ENCODE data around the gene CMKLR1. TPM values are rescaled to one million over a fixed set of nuclear protein-coding genes. Genes with fewer than 3 reads are reported as not detected.
A peak's percentile ranks its signal among the peaks of the same experiment; 100 is the strongest.

CMKLR1 gene
- polyA plus RNA-seq, 3 donors: 7.5 to 11.6 (median 7.9) TPM

GRCh38 chr12:108315486-108316105, 23.5 kb downstream of the CMKLR1 start:
- intact Hi-C loops (cut with micrococcal nuclease): loop anchor here in 1 of 2 donors (10.0 kb wide), 1 partner anchor 309 kb away; no protein-coding TSS in a partner anchor
- H3K4me1 ChIP-seq (ENCODE audit: control insufficient read depth in 1 of 2, insufficient read depth in 2 of 2, low read length in 2 of 2): peaks cover 93 to 100% of the 10 kb centered on the region in 2 donors
- peak overlapping the region; percentile 48 for H3K4me2 ChIP-seq (replicated peaks; ENCODE audit: extremely low read depth, low read length, poor library complexity, severe bottlenecking)

More at GRCh38 chr12:108315486-108316105, 23.5 kb downstream of the CMKLR1 start:
- Mint-ChIP-seq H3K27me3 (ENCODE audit: low read depth in 3 of 3) (peaks cover 0 to 3% (median 1%) of the 10 kb centered on the region in 3 donors), H3K9me3 (peaks cover 0 to 3% (median 0%) of the 10 kb centered on the region in 7 donors), H3K36me3 (peaks cover 3 to 5% of the 10 kb centered on the region in 2 donors), H3K4me3 (peak overlapping the region in 1 of 2 donors; percentile 34), H3K4me1 (peaks cover 93% of the 10 kb centered on the region), H3K27ac (peak overlapping the region; percentile 95 to 99 (median 97))
- no peaks in the 10 kb centered on the region for H3K79me2 ChIP-seq (ENCODE audit: insufficient read depth, low read length)
- WGBS (ENCODE audit: insufficient coverage): 47% methylated on average over 3 of the region's 4 CpGs
- no peaks in the 10 kb centered on the region for H3K27me3 ChIP-seq (ENCODE audit: control insufficient read depth in 2 of 2, insufficient read depth in 2 of 2, low read length in 2 of 2)
- H3K9me3 ChIP-seq (replicated peaks in 1 of 2; ENCODE audit: control insufficient read depth in 1 of 2, insufficient read depth in 1 of 2, low read length in 2 of 2): no peaks in the 10 kb centered on the region
- peak overlapping the region; percentile 86 to 96 for H3K27ac ChIP-seq (ENCODE audit: low read depth in 1 of 2, low read length in 2 of 2)
- peak in 2 of 3 donors; percentile 60 to 75 for DNase-seq
- peak overlapping the region in 1 of 3 experiments; percentile 63 for H3K4me3 ChIP-seq (replicated peaks in 1 of 3; ENCODE audit: low read depth in 2 of 3, low read length in 3 of 3)
- H3K9ac ChIP-seq (ENCODE audit: insufficient read depth, low read length, poor library complexity, severe bottlenecking): no peak overlapping the region
- H4K20me1 ChIP-seq (ENCODE audit: insufficient read depth, low read length): no peaks in the 10 kb centered on the region
- H2AFZ ChIP-seq (ENCODE audit: insufficient read depth, low read depth, low read length, poor library complexity, severe bottlenecking): no peak overlapping the region
- H3K36me3 ChIP-seq (replicated peaks in 1 of 2; ENCODE audit: control insufficient read depth in 1 of 2, insufficient read depth in 2 of 2, low read length in 2 of 2): no peaks in the 10 kb centered on the region
- no peak for TF ChIP-seq CTCF (IDR thresholded peaks at IDR 0.05)
